GM21423 (cell line): ENCODE results near the gene EARS2.

Experiments used
- ATAC-seq: cut with Tn5 transposase; IDR thresholded peaks from one replicate; pipeline ENCODE4 v1.9.1; 2021; ENCODE audit warnings: mild to moderate bottlenecking, moderate library complexity; ENCODE audit not compliant: unreplicated experiment

The EARS2 gene

DNA sequence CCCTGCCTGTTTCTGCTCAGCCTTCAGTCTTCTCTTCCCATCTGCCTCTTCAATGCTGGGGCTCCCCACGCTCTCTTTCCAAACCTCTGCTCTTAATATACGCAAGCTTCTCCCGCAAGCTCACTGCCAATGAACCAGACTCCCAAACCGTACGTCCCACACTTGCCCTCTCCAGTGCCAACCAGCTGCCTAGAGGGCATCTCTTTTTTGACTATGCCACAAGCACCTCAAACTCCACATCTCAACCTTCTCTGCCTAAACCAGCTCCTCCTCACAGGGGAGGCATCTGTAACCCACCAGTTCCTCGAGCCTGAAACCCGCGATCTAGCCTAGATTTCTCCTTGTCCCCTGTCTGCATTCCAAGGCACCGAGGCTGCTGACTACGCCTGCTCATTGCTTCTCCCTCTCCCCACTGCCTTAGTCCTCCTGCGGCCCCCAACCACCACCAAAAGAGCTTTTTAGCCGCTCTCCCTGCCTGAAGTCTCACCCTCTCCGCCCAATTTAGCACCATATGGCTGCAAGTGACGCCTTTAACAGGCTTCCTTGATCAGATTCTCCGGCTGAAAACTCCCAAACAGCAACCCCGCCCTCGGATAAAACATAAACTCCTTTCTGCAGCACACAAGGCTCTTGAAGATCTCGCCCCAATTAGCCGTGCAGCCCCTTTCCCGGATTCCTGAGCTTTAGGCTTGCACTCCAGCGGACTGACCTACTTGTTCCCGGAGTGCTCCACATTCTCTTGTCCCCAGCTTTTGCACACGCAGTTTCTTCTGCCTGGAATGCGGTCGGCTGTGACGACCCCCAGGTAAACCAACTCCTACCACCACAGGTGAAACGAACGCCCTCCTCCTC, 48.3 kb downstream of the EARS2 start:
- ATAC-seq = no peak

DNA sequence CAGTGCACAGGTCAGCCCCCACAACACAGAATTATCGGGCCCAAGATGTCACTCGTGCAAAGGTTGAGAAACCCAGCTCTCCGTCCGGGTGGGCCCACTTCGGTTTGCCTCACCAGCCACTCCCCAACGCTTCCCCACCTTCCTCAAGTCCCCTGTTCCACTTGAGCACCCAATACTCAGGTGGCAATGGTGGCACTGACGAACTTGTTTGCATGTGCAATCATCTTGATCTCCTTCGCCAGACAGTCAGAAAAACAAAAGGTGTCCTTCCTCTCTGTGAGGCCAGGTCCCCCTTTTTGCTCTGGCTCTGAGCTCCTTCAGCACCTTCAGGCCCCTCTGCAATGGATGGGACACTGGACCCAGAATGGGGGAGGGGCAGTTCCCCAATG, 50.5 kb downstream of the EARS2 start:
- no peak for ATAC-seq

DNA sequence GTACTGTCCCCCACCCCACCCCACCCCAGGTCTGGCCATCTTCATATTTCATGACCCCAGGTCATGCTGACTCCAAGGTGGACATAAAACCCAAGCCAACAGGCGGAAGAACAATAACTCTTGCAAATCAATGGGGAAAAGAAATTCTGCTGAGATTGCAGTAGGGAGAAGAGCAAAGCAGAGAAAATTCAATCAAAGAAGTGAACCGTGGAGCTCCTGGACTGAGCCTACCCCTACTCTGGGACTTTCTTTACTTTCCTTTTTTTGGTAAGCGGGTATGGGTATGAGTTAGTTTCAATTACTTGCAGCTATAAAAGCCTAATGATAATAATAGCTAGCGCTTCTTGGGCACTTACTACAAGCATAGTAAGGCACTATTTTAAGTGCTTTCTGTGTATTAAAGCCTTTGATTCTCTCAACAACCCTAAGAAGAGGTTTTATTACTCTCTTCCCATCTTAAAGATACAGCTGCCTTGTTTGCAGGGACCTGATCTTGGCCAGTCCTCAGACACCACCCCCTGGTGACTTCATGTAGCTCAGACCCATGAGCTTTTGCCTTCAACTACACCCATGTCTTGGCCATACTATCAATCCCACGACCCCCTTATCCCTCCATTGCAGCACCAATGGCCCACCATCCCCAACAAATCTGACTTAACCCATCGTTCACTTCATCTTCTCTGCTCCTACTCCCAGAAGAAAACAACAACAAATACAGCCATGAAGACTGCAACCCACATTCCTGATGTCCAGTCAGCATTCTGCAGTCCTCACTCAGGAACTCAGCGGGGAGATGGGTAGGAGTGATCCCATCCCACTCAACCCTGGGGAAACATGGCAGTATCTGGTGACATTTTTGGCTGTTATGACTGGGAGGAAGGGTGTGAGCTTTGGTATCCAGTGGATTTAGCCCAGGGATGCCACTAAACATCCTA, 51.2 kb downstream of the EARS2 start:
- ATAC-seq = no peak

DNA sequence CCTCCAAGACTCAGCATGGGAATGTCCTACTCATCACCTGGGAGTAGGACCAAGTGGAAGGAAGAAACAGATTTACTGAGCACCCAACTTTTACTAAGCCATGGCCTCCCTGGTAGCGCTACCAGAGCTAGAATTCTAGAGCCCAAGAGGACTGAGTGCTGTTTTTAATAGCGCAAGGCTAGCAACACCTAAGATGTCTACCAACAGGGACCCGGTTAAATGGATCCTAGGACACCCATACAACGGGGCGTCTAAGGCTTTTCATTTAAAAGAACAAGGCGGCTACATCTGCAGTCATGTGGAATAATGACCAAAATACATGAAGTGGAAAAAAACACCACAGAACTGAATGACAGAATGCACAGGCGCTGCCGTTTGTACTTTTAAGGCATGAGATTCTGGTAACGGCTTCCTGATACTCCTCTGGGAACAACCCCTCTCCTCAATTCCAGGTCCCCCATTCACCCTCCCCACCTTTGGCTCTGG, 51.9 kb downstream of the EARS2 start:
- peak; percentile 6 for ATAC-seq

DNA sequence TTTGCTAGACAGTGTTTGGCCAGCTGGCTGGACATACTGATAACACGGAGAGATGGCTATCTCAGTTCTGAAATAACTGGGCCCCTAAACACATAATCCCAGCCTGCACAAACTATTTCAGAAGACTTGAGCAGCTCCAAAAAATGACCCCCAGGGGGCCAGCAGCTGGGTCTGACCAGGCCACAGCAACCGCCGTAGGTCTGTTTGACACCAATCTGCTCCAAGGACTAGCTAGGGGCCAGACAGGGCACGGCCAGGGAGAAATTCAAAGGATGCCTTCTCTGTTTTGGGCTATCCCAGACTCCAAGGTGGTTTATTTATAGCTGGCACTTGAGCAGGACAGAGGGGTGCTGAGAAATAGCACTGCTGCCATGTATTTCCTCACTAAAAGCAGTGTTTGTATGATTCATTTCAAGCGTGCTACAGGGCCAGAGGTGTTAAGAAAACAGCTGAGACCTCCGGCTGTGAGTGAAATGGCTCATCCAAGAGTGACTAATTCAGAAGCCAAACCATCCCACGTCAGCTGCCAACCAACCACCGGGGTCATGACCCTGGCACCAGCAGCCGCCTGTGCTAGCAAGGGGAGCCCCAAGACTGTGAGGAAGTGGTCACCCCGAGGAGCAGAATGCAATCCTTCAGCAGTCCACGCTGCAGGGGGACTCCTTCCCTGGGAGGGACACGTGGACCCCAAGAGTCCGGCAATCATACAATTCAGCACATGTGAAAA, 52.5 kb downstream of the EARS2 start:
- peak; percentile 69 for ATAC-seq

DNA sequence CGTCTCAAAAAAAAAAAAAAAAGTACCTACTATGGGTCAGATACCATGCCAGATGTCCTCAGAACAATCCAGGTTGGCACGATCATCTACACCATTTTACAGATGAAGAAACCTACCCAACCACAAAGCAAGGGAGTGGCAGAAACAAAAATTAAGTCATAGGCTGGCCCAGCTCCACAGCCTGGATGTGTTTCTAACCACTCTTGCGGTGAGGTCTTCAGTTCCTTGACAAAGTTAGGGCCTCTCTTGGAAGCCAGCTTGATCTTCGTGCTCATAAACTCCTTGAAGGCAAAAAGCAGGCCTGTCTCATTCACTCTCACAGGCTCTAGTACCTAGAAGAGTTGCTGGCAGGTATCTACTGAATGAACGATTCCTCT, 53.1 kb downstream of the EARS2 start:
- no peak for ATAC-seq

DNA sequence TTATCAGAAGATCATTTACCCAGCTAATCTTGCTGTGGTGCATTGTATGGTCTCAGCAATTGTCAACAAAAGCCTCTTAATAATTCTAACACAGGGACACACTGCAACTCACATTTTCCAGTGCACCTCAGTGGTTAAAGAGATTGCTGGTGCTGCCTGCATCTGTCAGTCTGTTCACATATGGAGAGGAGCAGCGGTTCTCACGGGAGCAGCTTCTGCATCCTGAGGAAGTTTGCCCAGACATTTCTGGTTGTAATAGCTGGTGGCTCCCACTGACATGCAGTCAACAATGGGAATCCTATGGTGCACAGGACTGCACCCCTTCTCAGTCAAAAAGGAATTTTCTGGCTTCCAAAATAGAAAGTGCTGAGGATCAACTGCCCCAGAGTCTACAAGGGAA, 54.7 kb downstream of the EARS2 start:
- no peak for ATAC-seq

DNA sequence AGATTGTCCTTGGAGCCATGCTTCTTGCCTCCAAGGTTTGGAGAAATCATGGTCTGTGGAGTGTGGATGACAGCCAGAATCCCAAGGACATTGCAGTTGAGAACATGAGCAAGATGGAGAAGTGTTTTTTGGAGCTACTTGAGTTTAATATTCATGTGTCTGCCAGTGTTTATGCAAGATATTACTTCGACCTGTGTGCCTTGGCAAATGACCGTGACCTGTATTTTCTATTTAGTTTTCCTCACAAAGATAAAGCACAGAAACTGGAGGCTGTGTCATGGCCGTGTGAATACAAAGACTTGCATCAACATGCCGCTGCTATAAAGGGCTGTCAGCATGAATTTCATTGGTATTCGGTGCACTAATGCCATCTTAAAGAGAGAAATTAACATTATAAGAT, 55.9 kb downstream of the EARS2 start:
- no peak for ATAC-seq

DNA sequence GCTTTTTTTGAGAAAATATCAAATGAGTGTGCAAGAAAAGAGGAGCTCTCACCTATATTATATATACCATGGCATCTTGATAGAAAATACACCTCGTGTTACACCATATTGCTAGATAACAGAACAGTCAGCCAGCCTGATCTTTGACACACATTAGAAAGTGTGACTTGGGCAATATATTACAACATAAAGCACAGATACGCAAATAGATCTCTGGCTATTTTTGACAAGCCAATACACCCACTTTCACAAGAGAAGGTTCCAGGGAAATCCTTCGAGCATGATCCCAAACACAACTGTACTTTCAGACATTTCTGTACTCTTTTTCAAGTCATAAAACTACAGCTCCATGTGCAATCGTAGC, 56.3 kb downstream of the EARS2 start:
- no peak for ATAC-seq

DNA sequence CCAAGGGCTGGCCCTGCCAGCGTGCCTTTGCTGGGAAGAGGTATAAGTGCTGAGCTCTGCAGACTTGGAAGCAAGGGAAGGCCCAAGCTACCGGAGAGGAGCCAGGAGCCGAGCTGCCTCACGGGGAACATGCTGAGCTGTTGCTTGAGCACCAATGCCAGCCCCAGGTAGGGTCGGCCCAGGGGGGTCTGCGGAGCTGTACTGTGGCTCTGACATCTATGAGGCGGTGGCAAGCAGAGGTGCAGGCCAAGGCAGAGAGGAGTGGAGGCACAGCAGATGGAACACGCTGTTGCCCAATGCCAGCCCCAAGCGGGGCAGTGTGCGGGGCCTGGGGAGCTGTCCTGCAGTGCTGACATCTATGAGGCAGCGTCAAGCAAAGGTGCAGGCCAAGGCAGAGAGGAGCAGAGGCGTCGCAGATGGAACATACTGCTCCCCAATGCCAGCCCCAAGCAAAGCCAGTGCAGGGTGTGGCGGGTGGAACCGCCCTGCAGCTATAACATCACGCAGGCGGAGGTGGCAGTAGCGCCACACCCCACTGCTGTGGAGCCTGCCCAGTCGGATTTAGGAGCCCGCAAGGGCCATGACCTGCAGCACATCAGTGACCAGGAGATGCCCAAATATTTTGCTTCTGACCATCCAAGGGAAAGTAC, 56.8 kb downstream of the EARS2 start:
- no peak for ATAC-seq

DNA sequence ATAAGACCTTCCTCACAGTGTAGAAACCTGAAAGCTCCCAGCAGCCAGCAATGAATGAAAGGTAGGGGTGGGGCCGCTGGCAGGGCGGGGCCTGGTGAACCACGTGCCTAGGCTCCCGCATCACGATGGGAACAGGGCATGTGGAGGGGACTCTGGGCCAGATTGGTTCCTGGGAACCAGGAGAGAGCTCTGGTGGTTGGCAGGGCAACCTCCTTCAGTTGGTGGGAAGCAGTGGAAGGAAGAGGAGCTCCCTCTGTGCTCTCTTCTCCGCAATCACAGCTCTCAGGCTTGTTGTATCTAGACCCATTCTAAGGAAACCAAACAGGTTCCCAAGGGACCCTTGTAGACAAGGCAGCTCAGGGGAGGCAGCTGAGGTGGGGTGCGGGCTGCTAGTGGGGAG, 57.3 kb downstream of the EARS2 start:
- no peak for ATAC-seq

DNA sequence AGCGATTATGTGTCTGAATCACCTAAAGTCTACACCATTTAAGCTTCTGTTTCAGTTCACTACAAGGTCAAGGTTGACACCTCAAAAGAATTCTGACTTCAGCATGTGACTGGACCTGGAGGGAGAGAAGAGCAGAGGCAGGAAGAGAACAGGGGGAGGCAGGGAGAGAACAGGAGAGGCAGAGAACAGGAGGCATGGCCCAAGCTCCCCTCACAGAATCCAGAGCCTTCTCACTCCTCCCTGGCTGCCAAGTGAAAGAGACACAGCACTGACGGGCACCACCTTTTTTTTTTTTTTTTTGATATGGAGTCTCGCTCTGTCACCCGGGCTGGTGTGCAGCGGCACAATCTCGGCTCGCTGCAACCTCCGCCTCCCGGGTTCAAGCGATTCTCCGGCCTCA, 58.3 kb downstream of the EARS2 start:
- ATAC-seq = no peak

DNA sequence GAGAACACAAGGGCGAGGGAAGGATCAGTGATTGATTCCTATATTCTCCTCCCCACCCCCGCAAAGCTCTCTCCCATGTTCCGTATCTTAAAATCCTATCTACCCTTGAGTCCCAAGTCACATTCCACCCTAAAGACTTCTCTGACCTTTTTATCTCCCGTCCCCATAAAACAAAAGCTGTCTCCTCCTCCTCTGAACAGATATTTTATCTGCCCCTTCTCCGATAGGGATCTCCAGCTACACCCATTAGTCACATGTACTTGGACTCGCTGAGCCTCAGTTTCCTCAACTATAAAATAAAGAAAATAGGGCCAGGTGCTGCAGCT, 59.6 kb downstream of the EARS2 start:
- ATAC-seq = no peak

DNA sequence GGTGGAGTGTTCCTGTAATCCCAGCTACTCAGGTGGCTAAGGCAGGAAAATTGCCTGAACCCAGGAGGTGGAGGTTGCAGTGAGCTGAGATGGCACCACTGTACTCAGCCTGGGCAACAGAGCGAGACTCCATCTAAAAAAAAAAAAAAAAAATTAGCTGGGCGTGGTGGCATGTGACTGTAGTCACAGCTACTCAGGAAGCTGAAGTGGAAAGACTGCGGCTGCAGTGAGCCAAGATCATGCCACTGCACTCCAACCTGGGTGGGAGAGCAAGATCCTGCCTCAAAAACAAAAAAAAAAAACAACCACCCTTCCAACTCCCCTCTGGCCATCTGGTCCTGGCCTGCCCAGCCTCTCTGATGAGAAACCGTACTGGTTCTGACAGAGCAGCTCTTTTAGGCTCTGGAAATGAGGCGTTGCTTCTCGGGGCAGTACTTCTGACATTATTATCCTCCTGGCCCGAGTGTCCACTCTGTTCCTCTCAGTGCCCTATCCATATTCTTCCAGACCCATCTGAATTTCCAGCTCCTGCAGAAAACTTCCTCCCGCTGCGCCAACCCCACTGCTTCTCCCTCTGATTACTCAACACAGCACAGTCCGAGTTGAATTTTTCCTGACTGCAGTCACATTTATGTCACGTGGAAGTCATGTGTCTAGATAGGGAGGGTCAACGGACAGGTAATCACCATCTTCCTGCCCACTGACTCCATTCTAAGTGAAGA, 60.2 kb downstream of the EARS2 start:
- no peak for ATAC-seq

DNA sequence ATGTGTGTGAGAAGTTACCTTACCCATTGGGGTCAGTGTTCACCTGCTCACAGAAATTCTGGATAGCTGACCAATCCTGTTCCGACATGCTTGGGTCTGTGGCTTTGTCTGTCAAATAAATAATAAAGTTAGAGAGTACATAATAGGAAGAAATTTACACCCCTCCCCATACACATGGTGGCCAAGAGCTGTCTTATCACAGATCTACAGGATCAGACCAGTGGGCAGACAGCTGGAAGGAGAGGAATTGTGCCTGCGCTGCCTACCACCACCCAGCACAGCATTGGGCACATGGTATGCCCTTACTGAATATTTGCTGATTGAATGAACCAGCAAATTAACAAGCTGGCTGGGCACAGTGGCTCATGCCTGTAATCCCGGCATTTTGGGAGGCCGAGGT, 61.5 kb downstream of the EARS2 start:
- ATAC-seq = no peak

DNA sequence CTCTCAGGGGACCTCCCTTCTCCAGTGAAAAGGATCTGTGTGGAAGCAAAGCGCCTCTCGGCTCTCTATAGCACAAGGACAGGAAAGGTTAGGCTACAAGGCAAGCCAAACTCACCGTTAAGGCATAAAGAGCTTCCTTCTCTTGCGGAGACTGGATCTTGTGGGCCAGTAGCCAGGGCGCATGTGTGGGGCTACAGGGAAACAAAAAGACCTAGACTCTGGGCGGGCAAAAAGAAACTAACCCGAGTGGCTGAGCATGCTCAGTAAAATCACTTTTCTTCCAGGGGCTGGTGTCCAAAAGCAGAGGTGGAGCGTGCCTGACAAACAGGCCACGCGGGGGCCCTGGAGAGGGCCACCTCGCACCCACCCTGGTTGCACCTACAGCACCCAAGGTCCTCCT, 63.0 kb downstream of the EARS2 start:
- no peak for ATAC-seq

DNA sequence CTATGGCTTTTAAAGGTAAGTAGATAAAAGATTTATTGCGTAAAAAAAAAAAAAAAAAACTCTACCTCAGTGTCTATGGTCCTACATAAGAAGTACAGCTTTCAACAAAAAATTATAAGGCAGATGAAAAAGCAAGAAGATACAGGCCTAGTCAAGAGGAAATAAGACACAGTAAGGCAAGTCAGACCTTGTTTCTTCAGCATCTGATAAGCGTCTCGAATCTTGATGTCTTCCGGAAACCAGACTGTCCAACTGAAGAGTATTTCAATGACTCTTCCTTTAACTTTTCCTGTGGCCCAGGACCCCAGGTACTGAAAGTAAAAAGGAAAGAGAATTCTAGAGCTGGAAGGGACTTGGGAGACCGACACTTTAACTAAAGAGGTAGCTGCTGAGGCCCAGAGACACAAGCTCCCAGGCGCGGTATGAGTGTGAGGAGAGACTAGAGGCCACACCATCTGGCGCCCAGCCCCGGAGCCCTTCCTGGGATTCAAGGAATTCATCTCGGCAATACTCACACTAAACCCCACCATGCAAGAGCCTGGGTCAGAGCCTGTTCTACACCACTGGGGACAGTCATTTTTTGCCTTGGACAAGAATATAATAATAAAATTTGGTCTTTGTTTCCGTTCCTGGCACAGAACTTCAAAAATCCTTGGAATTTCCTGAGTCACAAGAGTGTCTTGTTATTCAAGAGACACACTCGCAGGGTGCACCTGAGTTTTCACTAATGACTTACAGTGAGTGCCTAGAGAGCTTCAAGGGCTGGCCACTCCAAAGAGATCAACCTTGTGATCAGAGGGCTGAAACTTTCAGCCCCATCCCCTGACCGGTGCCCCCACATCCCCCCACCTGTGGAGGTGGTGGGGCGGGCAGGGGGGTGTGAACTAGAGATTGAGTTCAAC, 65.4 kb downstream of the EARS2 start:
- ATAC-seq = no peak

DNA sequence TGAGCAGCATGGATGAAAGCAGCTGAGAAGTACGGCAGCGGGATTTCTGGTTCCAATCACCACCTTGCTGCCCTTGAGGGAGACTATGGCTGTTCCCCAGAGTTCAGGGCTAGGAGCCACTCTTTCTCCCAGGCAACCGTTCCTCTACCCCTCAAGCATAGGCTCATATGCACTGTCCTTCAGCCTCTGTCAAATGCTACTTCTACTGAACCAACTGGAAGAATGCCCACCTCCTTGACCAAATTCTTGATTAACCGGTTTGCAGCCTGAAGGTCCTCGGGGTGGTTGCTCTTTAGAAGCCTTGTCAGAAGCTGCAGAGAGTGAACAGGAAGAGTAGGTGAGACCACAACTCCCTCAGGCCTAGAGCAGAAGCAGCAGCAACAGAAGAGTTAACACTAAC, 70.7 kb downstream of the EARS2 start:
- no peak for ATAC-seq

DNA sequence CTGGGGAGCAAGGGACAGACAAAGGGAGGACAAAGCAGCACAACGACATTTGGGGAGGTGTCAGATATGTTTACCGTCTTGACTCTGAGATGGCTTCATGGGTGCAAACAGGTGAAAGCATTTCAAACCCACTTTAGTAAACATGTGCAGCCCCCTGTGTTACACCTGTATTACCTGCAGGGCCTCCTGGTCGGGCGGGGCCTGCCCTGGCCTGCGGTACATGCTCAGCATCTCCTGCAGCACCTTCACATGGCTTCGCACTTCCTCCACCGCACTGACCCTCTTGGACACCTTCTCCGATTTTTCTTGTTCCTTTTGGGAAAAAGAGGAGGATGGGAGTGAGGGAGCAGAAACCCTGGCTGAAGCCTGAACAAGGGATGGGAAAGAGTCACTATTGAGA, 71.3 kb downstream of the EARS2 start:
- ATAC-seq = no peak
